GM23338 (cell line): Measurements from ENCODE around the gene CDH4.

Experiments used
- CREB1 ChIP-seq: fragments of 250-450 bp; sonication (Bioruptor Pico); IDR thresholded peaks from 2 replicates; pipeline ENCODE4 v1.5.0; 2020; ENCODE audit warnings: low read depth, mild to moderate bottlenecking, moderate library complexity
- CTCF ChIP-seq, 2 experiments: fragments of 200-600 bp in 1 of 2; sonication (generic) in 1 of 2; conservative IDR thresholded peaks; 2 replicates each; pipeline versions ENCODE4 v1.5.1 to v1.6.1; 2016 to 2017; ENCODE audit warnings: antibody characterized with exemption in 2 of 2, low read depth in 2 of 2, mild to moderate bottlenecking in 2 of 2, moderate library complexity in 1 of 2
- ETS1 ChIP-seq: IDR thresholded peaks from 2 replicates; pipeline ENCODE4 v1.6.1; 2016; ENCODE audit warnings: antibody characterized with exemption
- EZH2 ChIP-seq: fragments of 200-600 bp; sonication (generic); IDR thresholded peaks from one replicate; pipeline ENCODE4 v1.8.0; 2017; ENCODE audit warnings: antibody characterized with exemption, mild to moderate bottlenecking, low read depth; ENCODE audit not compliant: unreplicated experiment
- JUNB ChIP-seq: IDR thresholded peaks from one replicate; pipeline ENCODE4 v1.6.1; 2016; ENCODE audit warnings: antibody characterized with exemption; ENCODE audit not compliant: unreplicated experiment
- NANOG ChIP-seq: IDR thresholded peaks from 2 replicates; pipeline ENCODE4 v1.6.1; 2016; ENCODE audit warnings: antibody characterized with exemption, borderline replicate concordance
- POLR2AphosphoS5 ChIP-seq: IDR thresholded peaks from 2 replicates; pipeline ENCODE4 v1.6.1; 2016; ENCODE audit warnings: antibody characterized with exemption, low read depth
- STAT1 ChIP-seq: IDR thresholded peaks from one replicate; pipeline ENCODE4 v1.6.1; 2016; ENCODE audit warnings: antibody characterized with exemption; ENCODE audit not compliant: unreplicated experiment

- TF ChIP-seq POLR2AphosphoS5 = no peak
- TF ChIP-seq EZH2 = no peak
- no peak for TF ChIP-seq CTCF (conservative IDR thresholded peaks at IDR 0.05; ENCODE audit: low read depth in 2 of 2)
- no peak for TF ChIP-seq NANOG
- TF ChIP-seq JUNB = no peak
- TF ChIP-seq STAT1 = no peak
- TF ChIP-seq ETS1 = no peak
- no peak for TF ChIP-seq CREB1 (CRISPR knock-in tag)
Measured at GRCh38 chr20:61478611-61479305, 226.7 kb downstream of the CDH4 start.
